H1 (cell line): ENCODE results near the gene PHC3. TPM values are rescaled to one million over a fixed set of nuclear protein-coding genes. Genes with fewer than 3 reads are reported as not detected.

Source experiments
- CTCF ChIA-PET: fragments of 300-600 bp; sonication (Branson Sonifier 250); formaldehyde crosslinking; loops from one replicate; lab custom pipeline; 2021; ENCODE audit not compliant: partially characterized antibody; lab: Charles Lee
- POLR2A ChIA-PET: fragments of 300-600 bp; sonication (Branson Sonifier 250); formaldehyde crosslinking; loops from one replicate; lab custom pipeline; 2021; ENCODE audit warnings: inconsistent platforms; ENCODE audit not compliant: partially characterized antibody; lab: Charles Lee
- DNase-seq, 2 experiments: peaks; one replicate each; pipeline versions ENCODE4 v3.0.0 to v3.0.0-alpha.2; 2010 to 2022; ENCODE audit warnings: low spot score in 2 of 2, low read depth in 1 of 2, mixed read lengths in 1 of 2
- FAIRE-seq: peaks from 2 replicates; lab custom pipeline; 2011; peaks lifted over from hg19 to GRCh38; lab: Jason Lieb, UNC
- H2AFZ ChIP-seq: 2 replicates; pipeline ENCODE4 v1.8.1; 2012; ENCODE audit warnings: low read length, inconsistent platforms
- H2AK5ac ChIP-seq: 2 replicates; pipeline ENCODE4 v1.6.1; 2013; ENCODE audit warnings: low read depth, low read length
- H2BK120ac ChIP-seq: replicated peaks from 2 replicates; pipeline ENCODE3; 2013; ENCODE audit warnings: low read depth, low read length, inconsistent platforms
- H2BK12ac ChIP-seq: 2 replicates; pipeline ENCODE4 v1.6.1; 2013; ENCODE audit warnings: low read depth, low read length
- H2BK15ac ChIP-seq: 2 replicates; pipeline ENCODE4 v1.6.1; 2013; ENCODE audit warnings: low read length
- H2BK20ac ChIP-seq: 2 replicates; pipeline ENCODE4 v1.6.1; 2013; ENCODE audit warnings: low read length
- H2BK5ac ChIP-seq: 2 replicates; pipeline ENCODE4 v1.6.1; 2013; ENCODE audit warnings: low read depth, low read length
- H3K14ac ChIP-seq: 2 replicates; pipeline ENCODE4 v1.6.1; 2013; ENCODE audit warnings: inconsistent platforms; ENCODE audit not compliant: insufficient read length
- H3K18ac ChIP-seq: 2 replicates; pipeline ENCODE4 v1.6.1; 2013; ENCODE audit warnings: low read length; ENCODE audit errors: extremely low read depth
- H3K23ac ChIP-seq: 2 replicates; pipeline ENCODE4 v1.6.1; 2013; ENCODE audit warnings: inconsistent platforms; ENCODE audit not compliant: insufficient read length
- H3K23me2 ChIP-seq: 2 replicates; pipeline ENCODE4 v1.6.1; 2013; ENCODE audit warnings: low read depth, low read length
- H3K27ac ChIP-seq: 2 replicates; pipeline ENCODE4 v1.6.1; 2011; ENCODE audit warnings: low read depth, low read length, inconsistent platforms
- H3K27me3 ChIP-seq, 4 experiments: replicated peaks in 1 of 4; 1 replicate in 1 of 4; 2 replicates in 3 of 4; pipeline versions ENCODE4 v1.6.1 to v1.8.1; 2011 to 2013; ENCODE audit warnings: low read length in 3 of 4, mild to moderate bottlenecking in 3 of 4, inconsistent platforms in 2 of 4, mixed read lengths in 2 of 4, moderate library complexity in 1 of 4; ENCODE audit not compliant: control insufficient read depth in 3 of 4, insufficient read depth in 3 of 4; ENCODE audit errors: extremely low read depth in 1 of 4
- H3K36me3 ChIP-seq, 4 experiments: 2 replicates each; pipeline versions ENCODE4 v1.6.1 to v1.8.1; 2011 to 2013; ENCODE audit warnings: mild to moderate bottlenecking in 4 of 4, low read length in 3 of 4, moderate library complexity in 2 of 4, control low read depth in 1 of 4, inconsistent platforms in 1 of 4; ENCODE audit not compliant: insufficient read depth in 4 of 4, control insufficient read depth in 2 of 4
- H3K4ac ChIP-seq: replicated peaks from 2 replicates; pipeline ENCODE3; 2013; ENCODE audit warnings: low read length, low read depth, mixed read lengths, inconsistent platforms; ENCODE audit not compliant: insufficient read length
- H3K4me1 ChIP-seq, 4 experiments: replicated peaks in 1 of 4; 1 replicate in 1 of 4; 2 replicates in 3 of 4; pipeline versions ENCODE4 v1.6.1 to v1.8.1; 2011 to 2013; ENCODE audit warnings: low read length in 3 of 4, inconsistent platforms in 2 of 4, mixed read lengths in 1 of 4; ENCODE audit not compliant: insufficient read depth in 4 of 4, control insufficient read depth in 3 of 4
- H3K4me2 ChIP-seq, 2 experiments: 2 replicates each; pipeline versions ENCODE4 v1.6.1 to v1.8.1; 2011 to 2013; ENCODE audit warnings: low read depth in 2 of 2, low read length in 2 of 2, control low read depth in 1 of 2, inconsistent platforms in 1 of 2, mild to moderate bottlenecking in 1 of 2; ENCODE audit not compliant: insufficient read depth in 1 of 2
- H3K4me3 ChIP-seq, 4 experiments: fragments of 200-600, 300-600 bp in 1 of 4; sonication (generic), shearing (Covaris generic), sonication (Bioruptor Twin) in 1 of 4; 2 replicates each; pipeline versions ENCODE4 v1.5.1 to v1.8.1; 2011 to 2016; ENCODE audit warnings: low read length in 4 of 4, low read depth in 3 of 4, control low read depth in 2 of 4, inconsistent platforms in 2 of 4, mild to moderate bottlenecking in 2 of 4, mixed read lengths in 1 of 4, moderate library complexity in 1 of 4; ENCODE audit not compliant: insufficient read depth in 2 of 4; ENCODE audit errors: extremely low read depth in 1 of 4
- H3K56ac ChIP-seq: replicated peaks from 2 replicates; pipeline ENCODE3; 2013; ENCODE audit warnings: low read depth, mild to moderate bottlenecking, mixed read lengths, low read length, inconsistent platforms; ENCODE audit not compliant: insufficient read length
- H3K79me1 ChIP-seq: 2 replicates; pipeline ENCODE4 v1.6.1; 2013; ENCODE audit warnings: low read depth, low read length, control low read depth
- H3K79me2 ChIP-seq, 2 experiments: 2 replicates each; pipeline versions ENCODE4 v1.6.1 to v1.8.1; 2012 to 2013; ENCODE audit warnings: low read length in 2 of 2, mild to moderate bottlenecking in 2 of 2, inconsistent platforms in 1 of 2; ENCODE audit not compliant: insufficient read depth in 2 of 2, control insufficient read depth in 1 of 2
- H3K9ac ChIP-seq, 4 experiments: replicated peaks in 1 of 4; 1 replicate in 1 of 4; 2 replicates in 3 of 4; pipeline versions ENCODE4 v1.6.1 to v1.8.1; 2011 to 2013; ENCODE audit warnings: low read depth in 3 of 4, low read length in 3 of 4, control low read depth in 2 of 4, mild to moderate bottlenecking in 2 of 4, moderate library complexity in 2 of 4, inconsistent platforms in 1 of 4; ENCODE audit errors: extremely low read depth in 1 of 4
- H3K9me3 ChIP-seq, 2 experiments: 2 replicates each; pipeline versions ENCODE4 v1.6.1 to v1.8.1; 2012 to 2013; ENCODE audit warnings: mild to moderate bottlenecking in 2 of 2, moderate library complexity in 2 of 2, control low read depth in 1 of 2, inconsistent platforms in 1 of 2, low read depth in 1 of 2, low read length in 1 of 2, mixed read lengths in 1 of 2; ENCODE audit not compliant: insufficient read depth in 2 of 2
- H4K20me1 ChIP-seq, 2 experiments: replicated peaks in 1 of 2; 2 replicates each; pipeline versions ENCODE3 to v1.8.1; 2011 to 2013; ENCODE audit warnings: inconsistent platforms in 2 of 2, low read length in 2 of 2, mild to moderate bottlenecking in 1 of 2; ENCODE audit not compliant: insufficient read depth in 2 of 2, control insufficient read depth in 1 of 2
- H4K5ac ChIP-seq: 2 replicates; pipeline ENCODE4 v1.6.1; 2013; ENCODE audit warnings: low read length, low read depth, mixed read lengths, inconsistent platforms; ENCODE audit not compliant: insufficient read length
- H4K8ac ChIP-seq: 2 replicates; pipeline ENCODE4 v1.8.0; 2013; ENCODE audit warnings: mild to moderate bottlenecking, moderate library complexity, low read length, inconsistent platforms; ENCODE audit not compliant: insufficient read depth; ENCODE audit errors: extremely low read depth
- H4K91ac ChIP-seq: replicated peaks from 2 replicates; pipeline ENCODE3; 2013; ENCODE audit warnings: low read length, mixed read lengths, inconsistent platforms; ENCODE audit not compliant: insufficient read length
- MAX ChIP-seq: IDR thresholded peaks from 2 replicates; pipeline ENCODE4 v1.6.1; 2012; ENCODE audit warnings: inconsistent platforms
- RAD21 ChIP-seq, 2 experiments: IDR thresholded peaks in 1 of 2; conservative IDR thresholded peaks in 1 of 2; 2 replicates each; pipeline ENCODE4 v1.6.1; 2011; ENCODE audit warnings: low read depth in 2 of 2, low read length in 2 of 2, improper control_type of control experiment in 1 of 2, inconsistent platforms in 1 of 2, mild to moderate bottlenecking in 1 of 2, moderate library complexity in 1 of 2
- SIRT6 ChIP-seq: IDR thresholded peaks from one replicate; pipeline ENCODE4 v1.7.1; 2012; ENCODE audit warnings: low read length, inconsistent platforms
- SIX5 ChIP-seq: IDR thresholded peaks from 2 replicates; pipeline ENCODE4 v1.6.1; 2011; ENCODE audit warnings: mild to moderate bottlenecking, low read depth, low read length
- TBP ChIP-seq: IDR thresholded peaks from 2 replicates; pipeline ENCODE4 v1.6.1; 2011; ENCODE audit warnings: low read depth, low read length, improper control_type of control experiment
- USF2 ChIP-seq: IDR thresholded peaks from 2 replicates; pipeline ENCODE4 v1.6.1; 2011; ENCODE audit warnings: low read length, improper control_type of control experiment
- ZNF274 ChIP-seq: IDR thresholded peaks from 2 replicates; pipeline ENCODE4 v1.7.0; 2012; ENCODE audit warnings: low read length, borderline replicate concordance; ENCODE audit errors: extremely low read depth
- WGBS, 2 experiments: shearing (Covaris generic) in 1 of 2; methylation state at CpG; one replicate each; pipeline versions ENCODE4 v1.1.6 to v1.1.7; 2013 to 2015; ENCODE audit warnings: low lambda C conversion rate in 2 of 2, mixed read lengths in 2 of 2, inconsistent platforms in 1 of 2, low coverage in 1 of 2, missing lambda C conversion rate in 1 of 2; ENCODE audit not compliant: insufficient replicate concordance in 2 of 2, insufficient coverage in 1 of 2, insufficient read length in 1 of 2; ENCODE audit errors: extremely low coverage in 1 of 2, missing lambda C conversion rate in 1 of 2; 5-methylcytosine and 5-hydroxymethylcytosine counted together
- polyA plus RNA-seq, 7 experiments: library from polyadenylated mRNA; depleted of rRNA in 3 of 7; stranded (reverse) in 5 of 7; unstranded in 2 of 7; fragments of >200 nt in 5 of 7; fragments of 200-250 nt in 2 of 7; gene quantifications; 1 replicate in 5 of 7; 2 replicates in 1 of 7; 4 replicates in 1 of 7; pipeline versions ENCODE4 v1.2.1 to v1.2.3, GENCODE V29; 2011 to 2013; ENCODE audit warnings: missing spikeins in 2 of 7, mixed read lengths in 2 of 7
- total RNA-seq: library from RNA; stranded (reverse); fragmentation: NEBNext Ultra II Directional; extraction: Animal tissue kit (Norgen Biotek cat#: 25700); gene quantifications from 2 replicates; pipeline ENCODE4 v1.2.1, GENCODE V29; 2021

Gene PHC3
- total and polyA plus RNA-seq, 2 of the 8 experiments (the other 6 are each of a cell fraction or from before 2014, with no cell fraction given): 26.4 to 29.2 TPM

- H2BK12ac ChIP-seq: no peak overlapping the region
- ChIA-PET CTCF (interaction anchor here (0.9 to 1.7 kb wide), 4 partner anchors 10 to 128 kb away, joined by 3 to 8 read pairs (median 3); no protein-coding TSS in a partner anchor), POLR2A (interaction anchor here (1.2 kb wide), 1 partner anchor 22 kb away, joined by 4 read pairs; no protein-coding TSS in a partner anchor)
- H4K20me1 ChIP-seq: no peaks in the 10 kb centered on the region
- no peak overlapping the region for H4K91ac ChIP-seq
- no peak overlapping the region for H3K56ac ChIP-seq
- H3K9ac ChIP-seq: no peak overlapping the region
- 90% methylated on average over 3 of the region's 3 CpGs; no CpG with 5 or more reads in 1 of the 2 experiments for WGBS, 2 experiments
- H3K4ac ChIP-seq: no peak overlapping the region
- no peak overlapping the region for H3K27ac ChIP-seq
- H4K5ac ChIP-seq: no peak overlapping the region
- no peak for FAIRE-seq
- no peak overlapping the region; the same call in 1 of the 2 replicates for H2BK5ac ChIP-seq
- no peak overlapping the region for H3K23ac ChIP-seq
- no peak overlapping the region for H2BK15ac ChIP-seq
- no peaks in the 10 kb centered on the region for H3K79me1 ChIP-seq
- H3K27me3 ChIP-seq: no peaks in the 10 kb centered on the region
- no peak overlapping the region for H2BK20ac ChIP-seq
- H3K14ac ChIP-seq: no peak overlapping the region
- peaks cover 5 to 17% (median 14%) of the 10 kb centered on the region in 4 experiments for H3K4me1 ChIP-seq
- TF ChIP-seq ZNF274: no peak
- no peak for TF ChIP-seq SIRT6
- no peak for TF ChIP-seq TBP
- TF ChIP-seq MAX: no peak
- no peak for TF ChIP-seq USF2
- no peak for TF ChIP-seq RAD21 (IDR thresholded peaks at IDR 0.05 in 1 of 2, conservative IDR thresholded peaks at IDR 0.05 in 1 of 2; ENCODE audit: low read depth in 2 of 2, low read length in 2 of 2)
- TF ChIP-seq SIX5: no peak
- no peak overlapping the region for H3K18ac ChIP-seq
- H3K4me2 ChIP-seq: no peak overlapping the region
- no peak overlapping the region for H2AK5ac ChIP-seq
- H2AFZ ChIP-seq: no peak overlapping the region
- H3K23me2 ChIP-seq: no peaks in the 10 kb centered on the region
- no peak overlapping the region for H2BK120ac ChIP-seq
- H3K9me3 ChIP-seq: no peaks in the 10 kb centered on the region
- H3K4me3 ChIP-seq: no peak overlapping the region
- peak in 1 of 2 experiments; percentile 13 for DNase-seq
- H3K79me2 ChIP-seq: no peaks in the 10 kb centered on the region; a peak in 1 of 4 replicates
- no peak overlapping the region for H4K8ac ChIP-seq
- H3K36me3 ChIP-seq: no peaks in the 10 kb centered on the region
Measured at GRCh38 chr3:170056710-170057454, 124.7 kb downstream of the PHC3 start.
